ENCODE measurements around the gene SLC30A2. TPM values are rescaled to one million over a fixed set of nuclear protein-coding genes. Genes with fewer than 3 reads are reported as not detected.

SLC30A2 gene
- not detected in 2 replicates for total RNA-seq

GRCh38 chr1:26045722-26046245, at the start of gene SLC30A2:
Gene SLC30A2, minus strand, starts transcription at chr1:26046118. Its CDS starts 222 bp downstream, at chr1:26045896.

GRCh38 chr1:26067432-26067911, 21.6 kb upstream of the SLC30A2 start, which contains the start of gene TRIM63:
Gene TRIM63, minus strand, starts transcription at chr1:26067630. Its CDS starts 136 bp downstream, at chr1:26067494.

DNA sequence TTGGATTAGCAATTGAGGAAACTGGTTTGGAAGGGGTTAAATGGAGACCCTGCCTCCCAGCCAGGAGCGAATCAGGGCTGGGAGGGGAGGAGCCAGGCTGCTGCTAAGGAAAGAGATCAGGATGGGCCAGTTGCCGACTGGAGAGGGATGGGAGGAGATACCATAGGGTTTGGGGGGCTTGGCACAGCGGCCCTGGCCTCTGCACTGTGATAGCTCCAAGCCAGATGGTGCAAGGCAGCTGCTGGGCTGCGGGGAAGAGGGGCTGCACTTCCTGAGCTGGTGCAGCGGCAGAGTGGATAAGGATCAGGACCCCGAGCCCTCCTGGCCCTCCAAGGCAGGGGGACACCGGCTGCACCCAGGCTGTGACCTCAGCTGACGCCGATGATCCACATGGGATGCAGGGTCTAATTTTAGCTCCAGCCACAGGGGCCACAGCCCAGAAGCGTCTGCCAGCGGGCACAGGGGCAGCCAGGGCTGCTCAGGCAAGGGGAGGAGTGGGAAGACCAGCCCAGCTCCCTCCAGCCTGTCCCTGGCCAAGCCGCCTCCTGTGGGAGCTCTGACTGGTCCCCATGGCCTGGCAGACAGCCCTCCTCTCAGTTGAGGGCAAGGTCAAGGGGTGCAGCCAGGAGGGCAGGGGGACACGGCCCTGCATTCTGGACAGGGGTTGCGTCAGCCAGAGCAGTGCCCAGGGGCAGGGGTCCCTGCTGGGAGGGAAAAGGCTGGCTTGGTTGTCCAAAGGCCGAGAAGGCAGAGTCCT, 24.1 kb downstream of the SLC30A2 start, which contains the start of gene EXTL1:
Gene EXTL1, plus strand, starts transcription at position 129 of the 757 bp plus-strand sequence. CDS start 872 bp downstream, outside the sequence.

GRCh38 chr1:25997828-25998761, 47.8 kb downstream of the SLC30A2 start, which contains the start of gene PAFAH2:
Gene PAFAH2, minus strand, starts transcription at chr1:25998063. Its CDS starts 7,247 bp downstream, at chr1:25990816.

Other genes starting within 250 kb of the SLC30A2 start
- gene SELENON, start 245.9 kb downstream of the SLC30A2 start, total RNA-seq = 41.0 and 44.0 TPM in 2 replicates
- 35.6 and 40.6 TPM in 2 replicates for gene MTFR1L, start 226.2 kb downstream of the SLC30A2 start, total RNA-seq
- 5.1 and 9.1 TPM in 2 replicates for gene AUNIP, start 186.7 kb downstream of the SLC30A2 start, total RNA-seq
- 8.1 and 8.9 TPM in 2 replicates for gene PAQR7, start 170.4 kb downstream of the SLC30A2 start, total RNA-seq
- 278 and 372 TPM in 2 replicates for gene STMN1, start 139.7 kb downstream of the SLC30A2 start, total RNA-seq
- gene PAFAH2, start 48.1 kb downstream of the SLC30A2 start, total RNA-seq = 9.7 and 14.5 TPM in 2 replicates
- 0.30 and 0.34 TPM in 2 replicates for gene EXTL1, start 24.3 kb downstream of the SLC30A2 start, total RNA-seq
- gene TRIM63, start 21.5 kb upstream of the SLC30A2 start, total RNA-seq = not detected in 2 replicates
- 1.3 and 1.8 TPM in 2 replicates for gene PDIK1L, start 65.7 kb upstream of the SLC30A2 start, total RNA-seq
- gene FAM110D, start 113.0 kb upstream of the SLC30A2 start, total RNA-seq = not detected in 2 replicates
- gene C1orf232, start 122.8 kb upstream of the SLC30A2 start, total RNA-seq = not detected in 2 replicates
- 62.1 and 65.6 TPM in 2 replicates for gene ZNF593, start 123.8 kb upstream of the SLC30A2 start, total RNA-seq
- gene ZNF593OS, start 125.7 kb upstream of the SLC30A2 start, total RNA-seq = not detected in 2 replicates
- gene CNKSR1, start 131.4 kb upstream of the SLC30A2 start, total RNA-seq = 0.15 and 0.17 TPM in 2 replicates
- not detected in 2 replicates for gene CATSPER4, start 144.5 kb upstream of the SLC30A2 start, total RNA-seq
- 12.4 and 13.7 TPM in 2 replicates for gene CEP85, start 188.1 kb upstream of the SLC30A2 start, total RNA-seq
- 227 and 265 TPM in 2 replicates for gene SH3BGRL3, start 234.0 kb upstream of the SLC30A2 start, total RNA-seq

Data from bronchus fibroblast of lung (primary cell).